SK-N-SH (cell line): Measurements from ENCODE around the gene ALPK3. TPM values are rescaled to one million over a fixed set of nuclear protein-coding genes. Genes with fewer than 3 reads are reported as not detected.

Experiments used
- CTCF ChIA-PET: fragments of 300-600, 350-600 bp; formaldehyde crosslinking; extraction: SDS; loops from one replicate; lab custom pipeline; 2021; lab: Yijun Ruan, JAX
- POLR2A ChIA-PET: fragments of 350-600 bp; sonication (Branson Sonifier 250); formaldehyde crosslinking; extraction: SDS; loops from one replicate; lab custom pipeline; 2020; ENCODE audit warnings: antibody characterized with exemption, inconsistent platforms; lab: Yijun Ruan, JAX
- DNase-seq: peaks from one replicate; pipeline ENCODE4 v3.0.0; 2012
- H2AFZ ChIP-seq: fragments of 200-600 bp; sonication (generic); 2 replicates; pipeline ENCODE4 v1.8.1; 2016; ENCODE audit warnings: antibody characterized with exemption, mild to moderate bottlenecking, low read depth
- H3F3A ChIP-seq: fragments of 200-600 bp; sonication (generic); replicated peaks from 2 replicates; pipeline ENCODE3; 2016; ENCODE audit warnings: antibody characterized with exemption, mild to moderate bottlenecking; ENCODE audit not compliant: insufficient read depth
- H3K27ac ChIP-seq, 2 experiments: fragments of 200-500 bp in 1 of 2; fragments of 200-600 bp in 1 of 2; sonication (Bioruptor generic) in 1 of 2; sonication (generic), shearing (Covaris generic) in 1 of 2; 2 replicates each; pipeline versions ENCODE4 v1.5.1 to v1.6.1; 2014 to 2016; ENCODE audit warnings: low read depth in 2 of 2, inconsistent platforms in 1 of 2, low read length in 1 of 2, mild to moderate bottlenecking in 1 of 2, mixed read lengths in 1 of 2
- H3K27me3 ChIP-seq: fragments of 200-600 bp; sonication (generic), shearing (Covaris generic); 2 replicates; pipeline ENCODE4 v1.6.1; 2016; ENCODE audit warnings: mixed run types; ENCODE audit not compliant: insufficient read depth
- H3K36me3 ChIP-seq, 2 experiments: fragments of 200-500 bp in 1 of 2; fragments of 200-600 bp in 1 of 2; sonication (Bioruptor generic) in 1 of 2; sonication (generic) in 1 of 2; replicated peaks in 1 of 2; 2 replicates each; pipeline versions ENCODE3 to v1.5.1; 2014 to 2016; ENCODE audit warnings: low read length in 1 of 2, mild to moderate bottlenecking in 1 of 2; ENCODE audit not compliant: insufficient read depth in 2 of 2, control insufficient read depth in 1 of 2
- H3K4me1 ChIP-seq, 2 experiments: fragments of 200-500 bp in 1 of 2; fragments of 200-600 bp in 1 of 2; sonication (Bioruptor generic) in 1 of 2; sonication (generic), shearing (Covaris generic) in 1 of 2; 2 replicates each; pipeline versions ENCODE4 v1.5.1 to v1.6.1; 2014 to 2016; ENCODE audit warnings: low read depth in 1 of 2, low read length in 1 of 2, mixed run types in 1 of 2; ENCODE audit not compliant: insufficient read depth in 2 of 2, control insufficient read depth in 1 of 2
- H3K4me2 ChIP-seq: fragments of 200-600 bp; sonication (generic), shearing (Covaris generic); 2 replicates; pipeline ENCODE4 v1.6.1; 2017; ENCODE audit warnings: mixed run types
- H3K4me3 ChIP-seq, 2 experiments: fragments of 200-500 bp in 1 of 2; fragments of 200-600 bp in 1 of 2; sonication (Bioruptor generic) in 1 of 2; sonication (generic), shearing (Covaris generic) in 1 of 2; 2 replicates each; pipeline versions ENCODE4 v1.5.1 to v1.8.1; 2014 to 2016; ENCODE audit warnings: low read depth in 2 of 2, inconsistent platforms in 1 of 2, low read length in 1 of 2, mild to moderate bottlenecking in 1 of 2, mixed read lengths in 1 of 2, moderate library complexity in 1 of 2
- H3K79me2 ChIP-seq: fragments of 200-600 bp; sonication (generic); 2 replicates; pipeline ENCODE4 v1.8.1; 2017; ENCODE audit warnings: mild to moderate bottlenecking; ENCODE audit not compliant: insufficient read depth
- H3K9ac ChIP-seq: fragments of 200-600 bp; sonication (generic); 2 replicates; pipeline ENCODE4 v1.6.1; 2017; ENCODE audit warnings: mixed run types
- H3K9me2 ChIP-seq: fragments of 200-600 bp; sonication (generic); 2 replicates; pipeline ENCODE4 v1.6.1; 2017; ENCODE audit warnings: mixed run types
- H3K9me3 ChIP-seq: fragments of 200-600 bp; sonication (generic); 2 replicates; pipeline ENCODE4 v1.6.1; 2017; ENCODE audit warnings: mixed run types, mild to moderate bottlenecking, moderate library complexity
- H4K20me1 ChIP-seq: fragments of 200-600 bp; sonication (generic); 2 replicates; pipeline ENCODE4 v1.6.1; 2017; ENCODE audit warnings: mild to moderate bottlenecking, mixed run types; ENCODE audit not compliant: insufficient read depth
- EZH2phosphoT487 ChIP-seq: fragments of 200-600 bp; sonication (generic); IDR thresholded peaks from 2 replicates; pipeline ENCODE4 v1.6.1; 2017; ENCODE audit warnings: low read depth, mixed run types, mild to moderate bottlenecking, antibody characterized with exemption, moderate library complexity, borderline replicate concordance
- FOSL2 ChIP-seq: IDR thresholded peaks from 2 replicates; pipeline ENCODE4 v1.4.0; 2012; ENCODE audit warnings: low read depth, mild to moderate bottlenecking, moderate library complexity, borderline replicate concordance
- FOXM1 ChIP-seq: IDR thresholded peaks from 2 replicates; pipeline ENCODE4 v1.4.0; 2012; ENCODE audit warnings: low read depth, mild to moderate bottlenecking
- GATA2 ChIP-seq: sonication (generic); formaldehyde crosslinking; IDR thresholded peaks from 2 replicates; pipeline ENCODE4 v1.5.0; 2020; ENCODE audit warnings: mild to moderate bottlenecking, missing genetic modification reagents
- MAX ChIP-seq: IDR thresholded peaks from 2 replicates; pipeline ENCODE4 v1.4.0; 2012; ENCODE audit warnings: low read depth
- MEF2A ChIP-seq: IDR thresholded peaks from 2 replicates; pipeline ENCODE4 v1.4.0; 2012; ENCODE audit warnings: low read depth, borderline replicate concordance
- RCOR1 ChIP-seq: fragments of 150-350 bp; IDR thresholded peaks from 2 replicates; pipeline ENCODE4 v1.6.1; 2017; ENCODE audit warnings: antibody characterized with exemption, low read length
- RXRA ChIP-seq: IDR thresholded peaks from 2 replicates; pipeline ENCODE4 v1.4.0; 2012; ENCODE audit warnings: low read depth, mild to moderate bottlenecking, borderline replicate concordance
- SIN3A ChIP-seq: IDR thresholded peaks from 2 replicates; pipeline ENCODE4 v1.6.1; 2012; ENCODE audit warnings: low read depth, mild to moderate bottlenecking, low read length, moderate library complexity, borderline replicate concordance
- SMC3 ChIP-seq: IDR thresholded peaks from 2 replicates; pipeline ENCODE4 v1.6.1; 2012; ENCODE audit warnings: low read depth, low read length, improper control_type of control experiment
- TAF1 ChIP-seq: IDR thresholded peaks from 2 replicates; pipeline ENCODE4 v1.6.1; 2012; ENCODE audit warnings: low read depth, mild to moderate bottlenecking, low read length, moderate library complexity, borderline replicate concordance
- TCF12 ChIP-seq: IDR thresholded peaks from 2 replicates; pipeline ENCODE4 v1.4.0; 2012
- USF1 ChIP-seq: IDR thresholded peaks from 2 replicates; pipeline ENCODE4 v1.4.0; 2012; ENCODE audit warnings: low read depth, borderline replicate concordance
- WGBS: methylation state at CpG from one replicate; pipeline ENCODE4 v1.1.6; 2017; ENCODE audit warnings: low lambda C conversion rate; 5-methylcytosine and 5-hydroxymethylcytosine counted together
- polyA plus RNA-seq, 3 experiments: library from polyadenylated mRNA; depleted of rRNA; stranded (reverse); fragments of >200 nt; gene quantifications; 2 replicates each; pipeline ENCODE4 v1.2.3, GENCODE V29; 2012
- TF ChIP-seq, protein P1 (sequence below): fragments of 200-600 bp; sonication (generic); IDR thresholded peaks from 2 replicates; pipeline ENCODE4 v1.6.1; 2017; ENCODE audit warnings: antibody characterized with exemption, mild to moderate bottlenecking, moderate library complexity
- TF ChIP-seq, protein P2 (sequence below): fragments of 150-350 bp; IDR thresholded peaks from 2 replicates; pipeline ENCODE4 v1.6.1; 2016; ENCODE audit warnings: mild to moderate bottlenecking, low read depth, low read length
- TF ChIP-seq, protein P3 (sequence below): IDR thresholded peaks from 2 replicates; pipeline ENCODE4; 2012

The ALPK3 gene
- polyA plus RNA-seq, 1 of the 3 experiments (the other 2 are of a cell fraction): 0.16 TPM

- TF ChIP-seq, protein P1, sequence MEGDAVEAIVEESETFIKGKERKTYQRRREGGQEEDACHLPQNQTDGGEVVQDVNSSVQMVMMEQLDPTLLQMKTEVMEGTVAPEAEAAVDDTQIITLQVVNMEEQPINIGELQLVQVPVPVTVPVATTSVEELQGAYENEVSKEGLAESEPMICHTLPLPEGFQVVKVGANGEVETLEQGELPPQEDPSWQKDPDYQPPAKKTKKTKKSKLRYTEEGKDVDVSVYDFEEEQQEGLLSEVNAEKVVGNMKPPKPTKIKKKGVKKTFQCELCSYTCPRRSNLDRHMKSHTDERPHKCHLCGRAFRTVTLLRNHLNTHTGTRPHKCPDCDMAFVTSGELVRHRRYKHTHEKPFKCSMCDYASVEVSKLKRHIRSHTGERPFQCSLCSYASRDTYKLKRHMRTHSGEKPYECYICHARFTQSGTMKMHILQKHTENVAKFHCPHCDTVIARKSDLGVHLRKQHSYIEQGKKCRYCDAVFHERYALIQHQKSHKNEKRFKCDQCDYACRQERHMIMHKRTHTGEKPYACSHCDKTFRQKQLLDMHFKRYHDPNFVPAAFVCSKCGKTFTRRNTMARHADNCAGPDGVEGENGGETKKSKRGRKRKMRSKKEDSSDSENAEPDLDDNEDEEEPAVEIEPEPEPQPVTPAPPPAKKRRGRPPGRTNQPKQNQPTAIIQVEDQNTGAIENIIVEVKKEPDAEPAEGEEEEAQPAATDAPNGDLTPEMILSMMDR: no peak
- TF ChIP-seq, all 33 proteins: peak for 0
Measured at GRCh38 chr15:84903751-84904150, 86.6 kb downstream of the ALPK3 start (continued).

DNA sequence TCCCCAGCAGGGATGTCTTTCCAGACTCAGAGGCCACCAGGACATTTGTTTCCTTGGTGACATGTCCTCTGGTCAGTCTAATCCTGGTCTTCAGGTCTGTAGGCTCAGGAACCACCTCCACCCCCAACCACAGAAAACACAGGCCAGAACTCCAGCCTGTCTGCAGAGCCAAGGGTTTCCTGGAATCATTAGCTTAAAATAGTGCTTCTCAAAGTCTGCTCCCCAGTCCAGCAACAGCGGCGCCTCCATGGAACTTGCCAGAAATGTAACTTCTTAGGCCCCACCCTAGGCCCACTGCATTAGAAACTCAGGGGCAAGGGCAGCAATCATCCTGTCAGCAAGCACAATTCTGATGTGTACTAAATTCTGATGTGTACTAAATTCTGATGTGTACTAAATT lies 87.3 kb downstream of the ALPK3 start:
- no peaks in the 10 kb centered on the region for H4K20me1 ChIP-seq
- ChIA-PET CTCF (interaction anchor here (1.2 to 1.3 kb wide), 2 partner anchors 23 to 303 kb away, joined by 3 read pairs; partner anchors contain the start of gene ZSCAN2), POLR2A (no interaction called here)
- WGBS: 86% methylated on average over 2 of the region's 2 CpGs
- H3K9me3 ChIP-seq: no peaks in the 10 kb centered on the region
- no peaks in the 10 kb centered on the region for H3K9me2 ChIP-seq
- H3K27me3 ChIP-seq: no peaks in the 10 kb centered on the region
- DNase-seq: no peak
- H3K36me3 ChIP-seq: no peaks in the 10 kb centered on the region
- no peak for TF ChIP-seq GATA2 (CRISPR knock-in tag)
- TF ChIP-seq, protein P2, sequence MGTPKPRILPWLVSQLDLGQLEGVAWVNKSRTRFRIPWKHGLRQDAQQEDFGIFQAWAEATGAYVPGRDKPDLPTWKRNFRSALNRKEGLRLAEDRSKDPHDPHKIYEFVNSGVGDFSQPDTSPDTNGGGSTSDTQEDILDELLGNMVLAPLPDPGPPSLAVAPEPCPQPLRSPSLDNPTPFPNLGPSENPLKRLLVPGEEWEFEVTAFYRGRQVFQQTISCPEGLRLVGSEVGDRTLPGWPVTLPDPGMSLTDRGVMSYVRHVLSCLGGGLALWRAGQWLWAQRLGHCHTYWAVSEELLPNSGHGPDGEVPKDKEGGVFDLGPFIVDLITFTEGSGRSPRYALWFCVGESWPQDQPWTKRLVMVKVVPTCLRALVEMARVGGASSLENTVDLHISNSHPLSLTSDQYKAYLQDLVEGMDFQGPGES: no peak
- no peak for TF ChIP-seq FOSL2
- no peak for TF ChIP-seq SMC3
- no peak for TF ChIP-seq RCOR1
- no peak for TF ChIP-seq MAX
- TF ChIP-seq, protein P1: no peak
- no peak for TF ChIP-seq USF1
- TF ChIP-seq TAF1: no peak
- no peak for TF ChIP-seq EZH2phosphoT487
- no peak for TF ChIP-seq MEF2A
- TF ChIP-seq, protein P3, sequence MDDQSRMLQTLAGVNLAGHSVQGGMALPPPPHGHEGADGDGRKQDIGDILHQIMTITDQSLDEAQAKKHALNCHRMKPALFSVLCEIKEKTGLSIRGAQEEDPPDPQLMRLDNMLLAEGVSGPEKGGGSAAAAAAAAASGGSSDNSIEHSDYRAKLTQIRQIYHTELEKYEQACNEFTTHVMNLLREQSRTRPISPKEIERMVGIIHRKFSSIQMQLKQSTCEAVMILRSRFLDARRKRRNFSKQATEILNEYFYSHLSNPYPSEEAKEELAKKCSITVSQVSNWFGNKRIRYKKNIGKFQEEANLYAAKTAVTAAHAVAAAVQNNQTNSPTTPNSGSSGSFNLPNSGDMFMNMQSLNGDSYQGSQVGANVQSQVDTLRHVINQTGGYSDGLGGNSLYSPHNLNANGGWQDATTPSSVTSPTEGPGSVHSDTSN: no peak
- no peak for TF ChIP-seq RXRA
- TF ChIP-seq TCF12: no peak
- TF ChIP-seq SIN3A: no peak
- TF ChIP-seq FOXM1: no peak
- no peak overlapping the region for H2AFZ ChIP-seq
- peak overlapping the region in 1 of 2 experiments; percentile 18; a peak in 1 of 4 replicates for H3K27ac ChIP-seq
- peaks cover 0 to 15% of the 10 kb centered on the region in 2 experiments; a peak in 1 of 4 replicates for H3K4me1 ChIP-seq
- H3K9ac ChIP-seq: no peak overlapping the region
- H3K4me3 ChIP-seq: no peak overlapping the region
- no peaks in the 10 kb centered on the region for H3F3A ChIP-seq
- no peak overlapping the region for H3K4me2 ChIP-seq
- no peaks in the 10 kb centered on the region for H3K79me2 ChIP-seq
